ENCODE results near the gene CABCOCO1. TPM values are rescaled to one million over a fixed set of nuclear protein-coding genes. Genes with fewer than 3 reads are reported as not detected.

Gene CABCOCO1
- polyA plus RNA-seq, 1 donor (not counting 4 experiments of a cell fraction or from before 2014, with no cell fraction given): 0.17 TPM

DNA sequence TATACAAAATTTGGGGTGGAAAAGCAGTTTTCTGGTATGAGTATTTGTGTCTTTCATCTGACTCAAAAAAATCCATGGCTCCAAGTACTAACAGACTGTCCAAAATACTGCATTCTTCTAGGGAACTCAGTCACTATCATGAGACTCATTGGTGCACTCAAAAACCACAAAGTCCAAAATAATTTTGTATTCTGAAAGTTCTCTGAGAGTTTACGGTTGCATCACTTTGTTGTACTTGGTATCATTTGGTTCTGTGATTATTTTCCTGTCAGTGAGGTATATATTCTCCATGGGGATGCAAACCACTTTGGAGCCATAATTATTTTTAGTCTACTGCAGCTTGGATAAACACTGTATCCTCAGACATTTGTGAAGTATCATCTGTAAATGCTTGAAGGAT lies 28.0 kb upstream of the CABCOCO1 start:
- no peaks in the 10 kb centered on the region for H3K9me3 ChIP-seq (ENCODE audit: control insufficient read depth, low read depth, low read length)

DNA sequence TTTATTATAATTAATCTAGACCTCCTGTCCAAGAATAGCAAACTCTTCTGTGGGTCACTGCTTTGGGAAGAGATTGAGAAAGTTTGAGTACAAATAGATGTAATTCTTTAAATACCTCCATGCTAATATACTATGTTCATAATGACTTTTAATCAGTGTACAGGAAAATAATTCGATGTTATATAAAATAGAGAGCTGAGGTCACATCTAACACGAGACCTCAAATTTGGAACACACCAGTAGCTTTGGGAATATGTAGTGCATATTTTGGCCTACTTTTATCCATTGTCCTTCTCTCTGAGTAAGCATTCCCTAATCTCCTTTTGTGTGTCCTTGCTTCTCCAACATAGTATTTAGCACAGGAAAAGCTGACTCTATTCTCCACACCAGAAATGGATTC lies 27.3 kb upstream of the CABCOCO1 start:
- Histone ChIP-seq H3K4me1 (ENCODE audit: control insufficient read depth, extremely low read depth, insufficient read depth, low read length) (peaks cover 6% of the 10 kb centered on the region), H2AFZ (ENCODE audit: control insufficient read depth, low read length) (no peak overlapping the region), H3K9me1 (ENCODE audit: control insufficient read depth, extremely low read depth, insufficient read depth, low read length) (no peaks in the 10 kb centered on the region), H3K79me2 (ENCODE audit: control insufficient read depth, insufficient read depth, low read length) (no peaks in the 10 kb centered on the region), H3K27ac (ENCODE audit: control insufficient read depth, insufficient read depth, low read length) (no peak overlapping the region), H3K9ac (ENCODE audit: control insufficient read depth, extremely low read depth, insufficient read depth, low read length) (no peak overlapping the region), H3K4me2 (ENCODE audit: control insufficient read depth, extremely low read depth, insufficient read depth, low read depth, low read length) (no peak overlapping the region), H3K36me3 (ENCODE audit: control insufficient read depth in 2 of 2, extremely low read depth in 1 of 2, insufficient read depth in 2 of 2, low read length in 2 of 2) (no peaks in the 10 kb centered on the region), H4K20me1 (ENCODE audit: control insufficient read depth, extremely low read depth, insufficient read depth, low read length) (no peaks in the 10 kb centered on the region), H3K27me3 (ENCODE audit: control insufficient read depth, extremely low read depth, insufficient read depth, low read length) (no peaks in the 10 kb centered on the region), H3K9me3 (ENCODE audit: control insufficient read depth, low read depth, low read length) (no peaks in the 10 kb centered on the region), H3K4me3 (ENCODE audit: control insufficient read depth in 2 of 3, extremely low read depth in 1 of 3, insufficient read depth in 2 of 3, low read depth in 1 of 3, low read length in 3 of 3) (no peak overlapping the region)
- DNase-seq (ENCODE audit: low read depth, low spot score) (no peak), FAIRE-seq (no peak)
- dilution Hi-C loops (cut with MboI; ENCODE audit: extremely low pct_ligation_motif_present, low sequenced_read_pairs): no loop called here
- no peak for TF ChIP-seq EZH2 (IDR thresholded peaks at IDR 0.05; ENCODE audit: low read length)
- TF ChIP-seq, protein P1, sequence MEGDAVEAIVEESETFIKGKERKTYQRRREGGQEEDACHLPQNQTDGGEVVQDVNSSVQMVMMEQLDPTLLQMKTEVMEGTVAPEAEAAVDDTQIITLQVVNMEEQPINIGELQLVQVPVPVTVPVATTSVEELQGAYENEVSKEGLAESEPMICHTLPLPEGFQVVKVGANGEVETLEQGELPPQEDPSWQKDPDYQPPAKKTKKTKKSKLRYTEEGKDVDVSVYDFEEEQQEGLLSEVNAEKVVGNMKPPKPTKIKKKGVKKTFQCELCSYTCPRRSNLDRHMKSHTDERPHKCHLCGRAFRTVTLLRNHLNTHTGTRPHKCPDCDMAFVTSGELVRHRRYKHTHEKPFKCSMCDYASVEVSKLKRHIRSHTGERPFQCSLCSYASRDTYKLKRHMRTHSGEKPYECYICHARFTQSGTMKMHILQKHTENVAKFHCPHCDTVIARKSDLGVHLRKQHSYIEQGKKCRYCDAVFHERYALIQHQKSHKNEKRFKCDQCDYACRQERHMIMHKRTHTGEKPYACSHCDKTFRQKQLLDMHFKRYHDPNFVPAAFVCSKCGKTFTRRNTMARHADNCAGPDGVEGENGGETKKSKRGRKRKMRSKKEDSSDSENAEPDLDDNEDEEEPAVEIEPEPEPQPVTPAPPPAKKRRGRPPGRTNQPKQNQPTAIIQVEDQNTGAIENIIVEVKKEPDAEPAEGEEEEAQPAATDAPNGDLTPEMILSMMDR (optimal IDR thresholded peaks at IDR 0.05 in 1 of 3, IDR thresholded peaks at IDR 0.05 in 1 of 3, conservative IDR thresholded peaks at IDR 0.05 in 1 of 3; ENCODE audit: extremely low read depth in 1 of 3, insufficient read depth in 2 of 3, low read length in 3 of 3): no peak

More for the DNA sequence above, 28.0 kb upstream of the CABCOCO1 start:
- no peak for TF ChIP-seq EZH2 (IDR thresholded peaks at IDR 0.05; ENCODE audit: low read length)
- TF ChIP-seq, protein P1 (optimal IDR thresholded peaks at IDR 0.05 in 1 of 3, IDR thresholded peaks at IDR 0.05 in 1 of 3, conservative IDR thresholded peaks at IDR 0.05 in 1 of 3; ENCODE audit: extremely low read depth in 1 of 3, insufficient read depth in 2 of 3, low read length in 3 of 3): no peak
- Histone ChIP-seq H3K4me3 (ENCODE audit: control insufficient read depth in 2 of 3, extremely low read depth in 1 of 3, insufficient read depth in 2 of 3, low read depth in 1 of 3, low read length in 3 of 3) (no peak overlapping the region), H3K27me3 (ENCODE audit: control insufficient read depth, extremely low read depth, insufficient read depth, low read length) (no peaks in the 10 kb centered on the region), H3K27ac (ENCODE audit: control insufficient read depth, insufficient read depth, low read length) (no peak overlapping the region), H3K4me2 (ENCODE audit: control insufficient read depth, extremely low read depth, insufficient read depth, low read depth, low read length) (no peak overlapping the region), H3K4me1 (ENCODE audit: control insufficient read depth, extremely low read depth, insufficient read depth, low read length) (peaks cover 6% of the 10 kb centered on the region), H3K79me2 (ENCODE audit: control insufficient read depth, insufficient read depth, low read length) (no peaks in the 10 kb centered on the region), H2AFZ (ENCODE audit: control insufficient read depth, low read length) (no peak overlapping the region), H3K9me1 (ENCODE audit: control insufficient read depth, extremely low read depth, insufficient read depth, low read length) (no peaks in the 10 kb centered on the region), H4K20me1 (ENCODE audit: control insufficient read depth, extremely low read depth, insufficient read depth, low read length) (no peaks in the 10 kb centered on the region), H3K9ac (ENCODE audit: control insufficient read depth, extremely low read depth, insufficient read depth, low read length) (no peak overlapping the region), H3K36me3 (ENCODE audit: control insufficient read depth in 2 of 2, extremely low read depth in 1 of 2, insufficient read depth in 2 of 2, low read length in 2 of 2) (no peaks in the 10 kb centered on the region)
- no peak for DNase-seq (ENCODE audit: low read depth, low spot score)
- dilution Hi-C loops (cut with MboI; ENCODE audit: extremely low pct_ligation_motif_present, low sequenced_read_pairs): no loop called here
- no peak for FAIRE-seq
